Natural killer cell (primary cell): Measurements from ENCODE around the gene IRF2BP2. TPM values are rescaled to one million over a fixed set of nuclear protein-coding genes. Genes with fewer than 3 reads are reported as not detected.

ENCODE experiments used
- ATAC-seq, 3 donors: fragments of 150-1000 bp in 2 of 3; fragments of 200-7000 bp in 1 of 3; cut with Tn5 transposase; 1 replicate in 1 of 3; 2 replicates in 2 of 3; pipeline ENCODE4 v1.10.0; 2021; ENCODE audit warnings: mild to moderate bottlenecking in 2 of 3, moderate library complexity in 2 of 3
- DNase-seq, 2 donors: peaks; one replicate each; pipeline versions ENCODE4 v3.0.0 to v3.0.0-alpha.2; 2013 to 2021; ENCODE audit warnings: mixed read lengths in 1 of 2
- H3K27ac ChIP-seq: one replicate; pipeline ENCODE4 v1.5.1; 2013; ENCODE audit warnings: mild to moderate bottlenecking, low read length
- H3K27me3 ChIP-seq: one replicate; pipeline ENCODE4 v1.6.1; 2013; ENCODE audit warnings: low read length; ENCODE audit not compliant: control insufficient read depth, insufficient read depth
- H3K36me3 ChIP-seq: one replicate; pipeline ENCODE4 v1.6.1; 2013; ENCODE audit warnings: low read length; ENCODE audit not compliant: control insufficient read depth, insufficient read depth
- H3K4me1 ChIP-seq: one replicate; pipeline ENCODE4 v1.6.1; 2013; ENCODE audit warnings: low read length; ENCODE audit not compliant: control insufficient read depth, insufficient read depth
- H3K4me3 ChIP-seq: one replicate; pipeline ENCODE4 v1.5.1; 2013; ENCODE audit warnings: low read length
- H3K9me3 ChIP-seq: one replicate; pipeline ENCODE4 v1.6.1; 2013; ENCODE audit warnings: low read length; ENCODE audit not compliant: control insufficient read depth, insufficient read depth
- H3K27ac Mint-ChIP-seq, 2 donors: one replicate each; pipeline ENCODE4 v1.8.0; 2022; ENCODE audit warnings: mild to moderate bottlenecking in 2 of 2, mixed read lengths in 2 of 2, moderate library complexity in 1 of 2
- H3K27me3 Mint-ChIP-seq, 2 donors: one replicate each; pipeline ENCODE4 v1.8.0; 2022; ENCODE audit warnings: low read depth in 2 of 2, mixed read lengths in 2 of 2
- H3K36me3 Mint-ChIP-seq: one replicate; pipeline ENCODE4 v1.8.0; 2022; ENCODE audit warnings: mixed read lengths
- H3K4me1 Mint-ChIP-seq, 2 donors: one replicate each; pipeline ENCODE4 v1.8.0; 2022; ENCODE audit warnings: mixed read lengths in 2 of 2
- H3K4me3 Mint-ChIP-seq: one replicate; pipeline ENCODE4 v1.8.0; 2022; ENCODE audit warnings: mild to moderate bottlenecking, moderate library complexity, mixed read lengths
- H3K9me3 Mint-ChIP-seq, 2 donors: one replicate each; pipeline ENCODE4 v1.8.0; 2022; ENCODE audit warnings: mixed read lengths in 2 of 2
- WGBS: methylation state at CpG from one replicate; pipeline ENCODE4 v1.1.7; 2013; ENCODE audit warnings: missing lambda C conversion rate; ENCODE audit not compliant: insufficient coverage; 5-methylcytosine and 5-hydroxymethylcytosine counted together
- intact Hi-C: fragments of 100-400 bp; cut with micrococcal nuclease; formaldehyde crosslinking; loops from one replicate; pipeline ENCODE4 v1.14.2; 2022
- total RNA-seq, 4 donors: library from RNA; stranded (reverse); fragments of 120-200 nt in 1 of 4; gene quantifications; one replicate each; pipeline versions ENCODE4 v1.2.3 to v1.2.4, GENCODE V29; 2013 to 2022
- TF ChIP-seq, protein P1 (sequence below): fragments of 200-600 bp; IDR thresholded peaks from one replicate; pipeline ENCODE4 v1.8.0; 2022; ENCODE audit warnings: antibody characterized with exemption

IRF2BP2 gene
- total RNA-seq, 3 donors from 2014 or later (not counting 1 experiment from before 2014, with no cell fraction given): 186 to 315 (median 266) TPM

DNA sequence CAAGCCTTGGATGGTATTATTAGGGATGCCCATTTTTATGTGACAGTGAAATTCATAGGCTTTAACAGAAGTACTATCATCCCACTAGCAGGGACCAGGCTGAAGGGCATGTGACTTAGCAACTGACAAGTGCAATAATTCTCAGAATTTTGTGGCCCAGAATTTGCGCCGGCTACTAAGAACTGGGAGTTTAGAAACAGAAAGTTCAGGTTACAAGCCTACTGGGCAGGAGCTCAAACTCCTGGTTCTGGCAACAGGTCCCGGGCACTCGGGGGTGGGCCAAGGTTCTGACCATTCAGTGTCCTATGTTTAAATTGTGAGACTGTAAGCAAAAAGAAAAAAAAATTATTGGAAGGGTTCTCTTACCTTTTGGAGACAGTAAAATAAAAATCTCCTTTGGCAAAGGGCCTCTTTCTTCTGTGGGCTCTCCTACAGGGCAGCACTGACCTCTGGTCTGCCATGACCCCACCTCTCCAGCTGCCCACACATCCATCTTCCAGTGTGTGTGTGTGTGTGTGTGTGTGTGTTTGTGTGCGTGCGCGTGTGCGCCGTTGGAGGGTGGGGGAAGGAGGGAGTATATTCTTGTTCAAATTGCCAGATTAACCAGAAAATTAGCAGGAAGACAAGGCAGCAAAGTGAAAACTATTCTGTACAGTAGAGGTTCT is 26.1 kb downstream of the IRF2BP2 start:
- intact Hi-C loops: no loop called here

GRCh38 chr1:234582681-234583301 is 27.2 kb downstream of the IRF2BP2 start:
- no peaks in the 10 kb centered on the region for H3K9me3 Mint-ChIP-seq
- no peak overlapping the region for H3K27ac Mint-ChIP-seq
- WGBS: 84% methylated on average over 8 of the region's 9 CpGs
- ATAC-seq: no peak
- H3K4me3 Mint-ChIP-seq: no peak overlapping the region
- no peak overlapping the region for H3K27ac ChIP-seq
- no peak for DNase-seq
- H3K9me3 ChIP-seq: no peaks in the 10 kb centered on the region
- intact Hi-C loops: no loop called here
- H3K36me3 ChIP-seq: no peaks in the 10 kb centered on the region
- TF ChIP-seq, protein P1, sequence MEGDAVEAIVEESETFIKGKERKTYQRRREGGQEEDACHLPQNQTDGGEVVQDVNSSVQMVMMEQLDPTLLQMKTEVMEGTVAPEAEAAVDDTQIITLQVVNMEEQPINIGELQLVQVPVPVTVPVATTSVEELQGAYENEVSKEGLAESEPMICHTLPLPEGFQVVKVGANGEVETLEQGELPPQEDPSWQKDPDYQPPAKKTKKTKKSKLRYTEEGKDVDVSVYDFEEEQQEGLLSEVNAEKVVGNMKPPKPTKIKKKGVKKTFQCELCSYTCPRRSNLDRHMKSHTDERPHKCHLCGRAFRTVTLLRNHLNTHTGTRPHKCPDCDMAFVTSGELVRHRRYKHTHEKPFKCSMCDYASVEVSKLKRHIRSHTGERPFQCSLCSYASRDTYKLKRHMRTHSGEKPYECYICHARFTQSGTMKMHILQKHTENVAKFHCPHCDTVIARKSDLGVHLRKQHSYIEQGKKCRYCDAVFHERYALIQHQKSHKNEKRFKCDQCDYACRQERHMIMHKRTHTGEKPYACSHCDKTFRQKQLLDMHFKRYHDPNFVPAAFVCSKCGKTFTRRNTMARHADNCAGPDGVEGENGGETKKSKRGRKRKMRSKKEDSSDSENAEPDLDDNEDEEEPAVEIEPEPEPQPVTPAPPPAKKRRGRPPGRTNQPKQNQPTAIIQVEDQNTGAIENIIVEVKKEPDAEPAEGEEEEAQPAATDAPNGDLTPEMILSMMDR: no peak
- no peaks in the 10 kb centered on the region for H3K27me3 ChIP-seq
- no peaks in the 10 kb centered on the region for H3K4me1 Mint-ChIP-seq
- H3K4me3 ChIP-seq: no peak overlapping the region
- H3K4me1 ChIP-seq: no peaks in the 10 kb centered on the region
- H3K27me3 Mint-ChIP-seq: peaks cover 15 to 23% of the 10 kb centered on the region in 2 donors
- H3K36me3 Mint-ChIP-seq: no peaks in the 10 kb centered on the region

More for the DNA sequence above, 26.1 kb downstream of the IRF2BP2 start:
- no peaks in the 10 kb centered on the region for H3K9me3 ChIP-seq
- 72% methylated on average over 9 of the region's 9 CpGs for WGBS
- Mint-ChIP-seq H3K27ac (no peak overlapping the region), H3K36me3 (no peaks in the 10 kb centered on the region), H3K4me1 (no peaks in the 10 kb centered on the region), H3K4me3 (no peak overlapping the region), H3K27me3 (peaks cover 13 to 24% of the 10 kb centered on the region in 2 donors), H3K9me3 (no peaks in the 10 kb centered on the region)
- DNase-seq (no peak), ATAC-seq (no peak)
- H3K27ac ChIP-seq: no peak overlapping the region
- H3K27me3 ChIP-seq: no peaks in the 10 kb centered on the region
- H3K4me3 ChIP-seq: no peak overlapping the region
- no peaks in the 10 kb centered on the region for H3K36me3 ChIP-seq
- H3K4me1 ChIP-seq: no peaks in the 10 kb centered on the region
- TF ChIP-seq, protein P1: no peak

GRCh38 chr1:234582186-234582585 is 27.8 kb downstream of the IRF2BP2 start:
- TF ChIP-seq, protein P1: no peak

More at GRCh38 chr1:234582186-234582585, 27.8 kb downstream of the IRF2BP2 start:
- Histone ChIP-seq H3K9me3 (no peaks in the 10 kb centered on the region), H3K27ac (no peak overlapping the region), H3K4me3 (no peak overlapping the region), H3K4me1 (no peaks in the 10 kb centered on the region), H3K27me3 (no peaks in the 10 kb centered on the region), H3K36me3 (no peaks in the 10 kb centered on the region)
- no peaks in the 10 kb centered on the region for H3K36me3 Mint-ChIP-seq
- WGBS: 95% methylated on average over 8 of the region's 8 CpGs
- no peak for DNase-seq
- H3K27ac Mint-ChIP-seq: no peak overlapping the region
- H3K4me1 Mint-ChIP-seq: no peaks in the 10 kb centered on the region
- intact Hi-C loops: no loop called here
- no peak for ATAC-seq
- H3K9me3 Mint-ChIP-seq: no peaks in the 10 kb centered on the region
- H3K4me3 Mint-ChIP-seq: no peak overlapping the region
- peaks cover 15 to 17% of the 10 kb centered on the region in 2 donors for H3K27me3 Mint-ChIP-seq
